Urothelium cell line (cell line): ENCODE data around the gene PCDHGA5.
A peak's percentile ranks its signal among the peaks of the same experiment; 100 is the strongest.
"Not testable (repeated sequence)": the region's sequence is repeated elsewhere in the genome, so short reads cannot be mapped to it uniquely, and the experiment has no call there.

ENCODE experiments used
- DNase-seq: peaks from one replicate; pipeline ENCODE4 v3.0.0; 2011; ENCODE audit warnings: low spot score, mixed read lengths
- FAIRE-seq: peaks from 2 replicates; lab custom pipeline; 2011; peaks lifted over from hg19 to GRCh38; lab: Jason Lieb, UNC

PCDHGA5 gene

DNA sequence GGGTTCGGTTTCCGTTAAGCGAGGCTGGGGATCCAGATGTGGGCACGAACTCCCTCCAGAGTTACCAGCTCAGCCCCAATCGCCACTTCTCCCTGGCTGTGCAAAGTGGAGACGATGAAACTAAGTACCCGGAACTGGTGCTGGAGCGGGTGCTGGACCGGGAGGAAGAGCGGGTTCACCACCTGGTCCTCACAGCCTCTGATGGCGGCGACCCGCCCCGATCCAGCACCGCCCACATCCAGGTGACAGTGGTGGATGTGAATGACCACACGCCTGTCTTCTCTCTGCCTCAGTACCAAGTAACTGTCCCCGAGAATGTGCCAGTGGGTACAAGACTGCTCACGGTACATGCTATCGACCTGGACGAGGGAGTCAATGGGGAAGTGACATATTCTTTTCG lies 19.4 kb downstream of the PCDHGA5 start:
- DNase-seq (no peak), FAIRE-seq (no peak)

DNA sequence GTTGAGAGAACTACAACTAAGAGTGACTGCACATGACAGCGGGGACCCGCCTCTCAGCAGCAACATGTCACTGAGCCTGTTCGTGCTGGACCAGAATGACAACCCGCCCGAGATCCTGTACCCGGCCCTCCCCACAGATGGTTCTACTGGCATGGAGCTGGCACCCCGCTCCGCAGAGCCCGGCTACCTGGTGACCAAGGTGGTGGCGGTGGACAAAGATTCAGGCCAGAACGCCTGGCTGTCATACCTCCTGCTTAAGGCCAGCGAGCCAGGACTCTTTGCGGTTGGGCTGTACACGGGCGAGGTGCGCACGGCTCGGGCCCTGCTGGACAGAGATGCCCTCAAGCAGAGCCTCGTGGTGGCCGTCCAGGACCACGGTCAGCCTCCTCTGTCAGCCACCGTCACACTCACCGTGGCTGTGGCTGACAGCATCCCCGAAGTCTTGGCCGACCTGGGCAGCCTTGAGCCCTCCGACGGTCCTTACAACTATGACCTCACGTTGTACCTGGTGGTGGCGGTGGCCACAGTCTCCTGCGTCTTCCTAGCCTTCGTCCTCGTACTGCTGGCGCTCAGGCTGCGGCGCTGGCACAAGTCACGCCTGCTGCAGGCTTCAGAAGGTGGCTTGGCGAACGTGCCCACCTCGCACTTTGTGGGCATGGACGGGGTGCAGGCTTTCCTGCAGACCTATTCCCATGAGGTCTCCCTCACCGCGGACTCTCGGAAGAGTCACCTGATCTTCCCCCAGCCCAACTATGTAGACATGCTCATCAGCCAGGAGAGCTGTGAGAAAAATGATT lies 20.7 kb downstream of the PCDHGA5 start:
- FAIRE-seq = no peak

GRCh38 chr5:141387557-141388311 lies 23.8 kb downstream of the PCDHGA5 start, which contains the start of gene PCDHGB4:
Gene PCDHGB4 (plus strand): TSS chr5:141387698. CDS start chr5:141387885, 187 bp downstream.
- DNase-seq = peak; percentile 14
- FAIRE-seq = peak; percentile 20

More for the DNA sequence above, 20.7 kb downstream of the PCDHGA5 start:
- DNase-seq = no peak

- FAIRE-seq (no peak), DNase-seq (no peak)
These were observed 24.7 kb downstream of the PCDHGA5 start for GRCh38 chr5:141388661-141389060.

DNA sequence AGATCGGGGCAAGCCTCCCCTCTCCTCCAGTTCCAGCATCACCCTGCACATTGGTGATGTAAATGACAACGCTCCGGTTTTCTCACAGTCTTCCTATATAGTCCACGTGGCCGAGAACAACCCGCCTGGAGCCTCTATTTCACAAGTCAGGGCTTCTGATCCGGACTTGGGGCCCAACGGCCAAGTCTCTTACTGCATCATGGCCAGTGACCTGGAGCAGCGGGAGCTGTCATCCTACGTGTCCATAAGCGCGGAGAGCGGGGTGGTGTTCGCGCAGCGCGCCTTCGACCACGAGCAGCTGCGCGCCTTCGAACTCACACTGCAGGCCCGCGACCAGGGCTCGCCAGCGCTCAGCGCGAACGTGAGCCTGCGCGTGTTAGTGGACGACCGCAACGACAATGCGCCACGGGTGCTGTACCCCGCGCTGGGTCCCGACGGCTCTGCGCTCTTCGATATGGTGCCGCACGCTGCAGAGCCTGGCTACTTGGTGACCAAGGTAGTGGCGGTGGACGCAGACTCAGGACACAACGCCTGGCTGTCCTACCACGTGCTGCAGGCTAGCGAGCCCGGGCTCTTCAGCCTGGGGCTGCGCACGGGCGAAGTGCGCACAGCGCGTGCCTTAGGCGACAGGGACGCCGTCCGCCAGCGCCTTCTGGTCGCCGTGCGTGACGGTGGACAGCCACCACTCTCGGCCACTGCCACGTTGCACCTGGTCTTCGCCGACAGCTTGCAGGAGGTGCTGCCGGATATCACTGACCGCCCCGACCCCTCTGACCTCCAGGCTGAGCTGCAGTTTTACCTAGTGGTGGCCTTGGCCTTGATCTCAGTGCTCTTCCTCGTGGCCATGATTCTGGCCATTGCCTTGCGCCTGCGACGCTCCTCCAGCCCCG lies 25.4 kb downstream of the PCDHGA5 start:
- no peak for DNase-seq
- FAIRE-seq = no peak

DNA sequence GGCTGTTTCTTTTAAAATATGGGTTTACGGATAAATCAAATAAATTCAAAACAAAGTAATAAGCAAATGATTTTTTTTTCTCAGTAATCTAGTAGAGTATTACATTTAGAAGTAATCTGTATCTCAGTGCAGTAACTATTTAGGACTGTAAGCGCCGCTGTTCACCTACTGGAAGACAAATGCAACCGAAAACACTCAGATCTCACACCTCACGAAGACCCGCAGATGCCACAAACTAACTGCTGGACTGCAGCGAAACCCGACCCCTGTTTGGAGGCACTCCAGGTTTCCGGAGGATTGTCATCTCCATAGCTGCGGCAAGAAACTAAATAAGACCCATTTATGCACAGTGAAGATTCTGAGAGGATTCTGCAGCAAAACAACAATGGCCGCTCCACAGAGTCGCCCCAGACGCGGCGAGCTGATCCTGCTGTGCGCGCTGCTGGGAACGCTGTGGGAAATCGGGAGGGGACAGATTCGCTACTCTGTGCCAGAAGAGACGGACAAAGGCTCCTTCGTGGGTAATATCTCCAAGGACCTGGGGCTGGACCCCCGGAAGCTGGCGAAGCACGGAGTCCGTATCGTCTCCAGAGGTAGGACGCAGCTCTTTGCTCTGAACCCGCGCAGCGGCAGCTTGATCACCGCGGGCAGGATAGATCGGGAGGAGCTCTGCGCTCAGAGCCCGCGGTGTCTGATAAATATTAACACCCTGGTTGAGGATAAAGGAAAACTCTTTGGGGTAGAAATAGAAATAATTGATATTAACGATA lies 28.7 kb downstream of the PCDHGA5 start, which contains the start of gene PCDHGA8:
Gene PCDHGA8 (plus strand): TSS at position 205 of the 770 bp plus-strand sequence. CDS start 181 bp downstream, at position 386.
- DNase-seq = no peak
- no peak for FAIRE-seq

GRCh38 chr5:141393267-141393666 lies 29.3 kb downstream of the PCDHGA5 start:
- no peak for DNase-seq
- FAIRE-seq = no peak

- FAIRE-seq, DNase-seq: not testable (repeated sequence)
These were observed 30.6 kb downstream of the PCDHGA5 start for GRCh38 chr5:141394401-141395187.

DNA sequence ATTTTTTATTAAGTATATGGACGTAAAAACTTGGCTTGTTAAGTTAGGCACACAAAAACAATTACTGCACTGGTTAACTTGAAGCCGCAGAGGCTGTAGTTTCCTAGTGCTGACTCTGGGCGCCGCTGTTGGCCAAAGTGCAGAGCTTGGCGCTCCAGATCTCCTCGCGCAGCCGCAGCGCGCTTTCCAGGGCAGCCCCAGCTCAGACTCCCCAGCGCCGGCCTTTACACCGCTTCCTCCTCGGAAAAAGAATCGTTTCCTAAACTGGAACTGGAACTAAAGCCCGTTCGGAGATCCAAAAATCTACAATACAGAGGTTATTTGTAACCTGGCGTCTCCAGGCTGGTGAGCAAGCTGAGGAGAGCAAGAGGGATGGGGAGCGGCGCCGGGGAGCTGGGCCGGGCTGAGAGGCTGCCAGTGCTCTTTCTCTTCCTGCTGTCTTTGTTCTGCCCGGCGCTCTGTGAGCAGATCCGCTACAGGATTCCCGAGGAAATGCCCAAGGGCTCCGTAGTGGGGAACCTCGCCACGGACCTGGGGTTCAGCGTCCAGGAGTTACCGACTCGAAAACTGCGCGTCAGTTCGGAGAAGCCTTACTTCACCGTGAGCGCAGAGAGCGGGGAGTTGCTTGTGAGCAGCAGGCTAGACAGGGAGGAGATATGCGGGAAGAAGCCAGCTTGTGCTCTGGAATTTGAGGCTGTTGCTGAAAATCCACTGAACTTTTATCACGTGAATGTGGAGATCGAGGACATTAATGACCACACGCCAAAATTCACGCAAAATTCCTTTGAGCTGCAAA lies 34.0 kb downstream of the PCDHGA5 start, which contains the start of gene PCDHGB5:
Gene PCDHGB5 (plus strand): TSS at position 192 of the 796 bp plus-strand sequence. CDS start 181 bp downstream, at position 373.
- not testable (repeated sequence) for FAIRE-seq
- DNase-seq = peak; percentile 12

GRCh38 chr5:141398608-141399007 lies 34.6 kb downstream of the PCDHGA5 start:
- no peak for DNase-seq
- FAIRE-seq = no peak

GRCh38 chr5:141399555-141400258 lies 35.7 kb downstream of the PCDHGA5 start:
- FAIRE-seq = no peak
- DNase-seq = no peak

DNA sequence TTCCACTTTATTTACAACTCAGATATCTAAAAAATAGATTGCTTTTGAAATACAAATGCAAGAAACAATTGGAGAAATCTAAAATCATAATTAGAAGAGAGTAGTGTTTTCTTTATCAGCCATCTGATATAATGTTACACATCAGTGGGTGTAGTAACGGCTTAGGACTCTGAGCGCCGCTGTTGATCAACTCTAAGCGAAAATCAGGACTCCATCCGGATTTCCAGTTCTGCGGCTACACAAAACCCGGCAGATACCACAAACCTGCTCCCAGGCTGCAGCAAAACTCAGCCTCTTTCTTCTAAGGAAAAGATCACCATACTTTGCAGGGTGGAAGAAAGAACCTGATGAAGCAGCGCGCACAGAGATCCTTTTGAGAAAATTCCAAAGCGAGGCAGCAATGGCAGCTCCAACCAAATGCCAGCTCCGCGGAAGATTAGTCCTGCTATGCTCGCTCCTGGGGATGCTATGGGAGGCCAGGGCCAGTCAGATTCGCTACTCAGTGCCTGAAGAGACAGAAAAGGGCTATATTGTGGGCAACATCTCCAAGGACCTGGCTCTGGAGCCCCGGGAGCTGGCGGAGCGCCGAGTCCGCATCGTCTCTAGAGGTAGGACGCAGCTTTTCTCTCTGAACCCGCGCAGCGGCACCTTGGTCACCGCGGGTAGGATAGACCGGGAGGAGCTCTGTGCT lies 38.7 kb downstream of the PCDHGA5 start, which contains the start of gene PCDHGA9:
Gene PCDHGA9 (plus strand): TSS at position 226 of the 691 bp plus-strand sequence. CDS start 175 bp downstream, at position 401.
- no peak for FAIRE-seq
- DNase-seq = no peak

DNA sequence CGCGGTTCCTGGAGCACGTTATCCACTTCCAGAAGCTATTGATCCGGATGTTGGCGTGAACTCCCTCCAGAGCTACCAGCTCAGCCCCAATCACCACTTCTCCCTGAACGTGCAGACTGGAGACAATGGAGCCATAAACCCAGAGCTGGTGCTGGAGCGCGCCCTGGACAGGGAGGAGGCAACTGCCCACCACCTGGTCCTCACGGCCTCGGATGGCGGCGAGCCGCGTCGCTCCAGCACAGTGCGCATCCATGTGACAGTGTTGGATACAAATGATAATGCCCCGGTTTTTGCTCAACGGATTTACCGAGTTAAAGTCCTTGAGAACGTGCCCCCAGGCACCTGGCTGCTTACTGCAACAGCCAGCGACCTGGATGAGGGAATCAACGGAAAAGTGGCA lies 39.4 kb downstream of the PCDHGA5 start:
- no peak for FAIRE-seq
- no peak for DNase-seq

DNA sequence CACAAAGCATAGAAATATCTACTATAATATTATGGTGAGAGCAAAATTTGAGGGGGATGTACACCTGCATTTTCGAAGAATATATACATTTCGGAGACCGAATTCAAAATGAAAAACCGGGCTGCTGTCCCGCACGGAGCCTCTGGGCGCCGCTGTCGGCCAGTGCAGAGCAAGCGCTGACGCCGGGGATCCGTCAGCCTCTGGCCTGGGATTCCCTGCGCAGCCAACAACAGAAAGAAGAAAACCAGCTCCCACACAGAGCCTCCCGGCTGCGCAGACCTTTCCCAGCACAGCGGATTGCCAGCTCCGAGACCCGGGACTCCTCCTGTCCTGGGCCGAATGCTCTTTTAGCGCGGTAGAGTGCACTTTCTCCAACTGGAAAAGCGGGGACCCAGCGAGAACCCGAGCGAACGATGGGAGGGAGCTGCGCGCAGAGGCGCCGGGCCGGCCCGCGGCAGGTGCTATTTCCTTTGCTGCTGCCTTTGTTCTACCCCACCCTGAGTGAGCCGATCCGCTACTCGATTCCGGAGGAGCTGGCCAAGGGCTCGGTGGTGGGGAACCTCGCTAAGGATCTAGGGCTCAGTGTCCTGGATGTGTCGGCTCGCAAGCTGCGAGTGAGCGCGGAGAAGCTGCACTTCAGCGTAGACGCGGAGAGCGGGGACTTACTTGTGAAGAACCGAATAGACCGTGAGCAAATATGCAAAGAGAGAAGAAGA lies 44.0 kb downstream of the PCDHGA5 start, which contains the start of gene PCDHGB6:
Gene PCDHGB6 (plus strand): TSS at position 232 of the 716 bp plus-strand sequence. CDS start 182 bp downstream, at position 414.
- FAIRE-seq = not testable (repeated sequence)

DNA sequence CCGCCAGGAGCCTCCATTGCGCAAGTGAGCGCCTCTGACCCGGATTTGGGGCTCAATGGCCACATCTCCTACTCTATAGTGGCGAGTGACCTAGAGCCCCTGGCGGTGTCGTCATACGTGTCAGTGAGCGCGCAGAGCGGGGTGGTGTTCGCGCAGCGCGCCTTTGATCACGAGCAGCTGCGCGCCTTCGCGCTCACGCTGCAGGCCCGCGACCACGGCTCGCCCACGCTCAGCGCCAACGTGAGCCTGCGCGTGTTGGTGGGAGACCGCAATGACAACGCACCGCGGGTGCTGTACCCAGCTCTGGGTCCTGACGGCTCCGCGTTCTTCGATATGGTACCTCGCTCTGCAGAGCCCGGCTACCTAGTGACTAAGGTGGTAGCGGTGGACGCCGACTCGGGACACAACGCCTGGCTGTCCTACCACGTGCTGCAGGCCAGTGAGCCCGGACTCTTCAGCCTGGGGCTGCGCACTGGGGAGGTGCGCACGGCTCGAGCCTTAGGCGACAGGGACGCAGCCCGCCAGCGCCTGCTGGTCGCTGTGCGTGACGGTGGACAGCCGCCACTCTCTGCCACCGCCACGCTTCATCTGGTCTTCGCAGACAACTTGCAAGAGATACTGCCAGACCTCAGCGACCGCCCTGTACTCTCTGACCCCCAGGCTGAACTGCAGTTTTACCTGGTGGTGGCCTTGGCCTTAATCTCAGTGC lies 45.8 kb downstream of the PCDHGA5 start:
- DNase-seq = no peak
- no peak for FAIRE-seq

More for the DNA sequence above, 44.0 kb downstream of the PCDHGA5 start, which contains the start of gene PCDHGB6:
- DNase-seq = not testable (repeated sequence)
